NB4 (cell line): Measurements from ENCODE around the gene DSP.

Source experiments
- DNase-seq: peaks from one replicate; pipeline ENCODE4 v3.0.0; 2010; ENCODE audit warnings: low read depth
- H3K4me3 ChIP-seq: one replicate; pipeline ENCODE4 v1.5.1; 2011; ENCODE audit warnings: mild to moderate bottlenecking, low read depth, low read length, moderate library complexity
- MYC ChIP-seq: IDR thresholded peaks from 2 replicates; pipeline ENCODE4 v1.6.1; 2011; ENCODE audit warnings: low read depth, low read length
- POLR2A ChIP-seq: IDR thresholded peaks from 2 replicates; pipeline ENCODE4 v1.6.1; 2011; ENCODE audit warnings: mild to moderate bottlenecking; ENCODE audit not compliant: insufficient read length; ENCODE audit errors: extremely low read depth
- TF ChIP-seq, protein P1 (sequence below): IDR thresholded peaks from 2 replicates; pipeline ENCODE4 v1.6.1; 2011; ENCODE audit warnings: low read depth, low read length
- TF ChIP-seq, protein P2 (sequence below): IDR thresholded peaks from one replicate; pipeline ENCODE4 v1.5.1; 2012; ENCODE audit warnings: low read depth, low read length

The DSP gene

DNA sequence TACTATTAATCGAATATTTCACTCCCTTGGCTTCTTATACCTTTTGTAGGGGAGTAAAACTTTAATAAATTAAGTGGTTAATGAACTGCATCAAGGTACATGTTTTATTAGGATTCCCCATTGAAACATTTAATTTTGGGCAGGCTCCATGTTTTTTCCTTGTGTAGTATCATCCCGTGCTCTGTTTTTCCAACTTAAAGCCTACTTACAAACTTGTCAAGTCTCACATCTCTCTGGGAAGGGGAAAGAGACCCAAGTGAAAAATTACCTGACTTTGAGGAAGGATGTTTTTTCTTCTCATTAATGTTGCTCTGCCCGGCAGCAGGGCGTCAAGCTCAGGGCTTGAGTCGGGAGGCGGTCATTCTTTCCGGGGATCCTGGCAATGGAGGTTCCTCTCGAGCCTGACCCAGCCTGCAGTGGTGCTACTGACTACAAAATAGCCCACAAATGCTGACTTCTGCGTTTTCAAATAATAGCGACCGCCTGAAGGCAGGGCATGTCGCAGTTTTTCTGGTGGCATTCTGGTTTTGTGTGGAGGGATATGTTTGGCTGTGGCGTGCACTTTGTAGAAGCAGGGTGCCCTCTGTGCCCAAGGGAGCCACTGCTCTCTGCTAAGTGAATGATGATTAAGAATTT, 2.4 kb downstream of the DSP start:
- DNase-seq: peak; percentile 35
- no peak overlapping the region for H3K4me3 ChIP-seq
- TF ChIP-seq, protein P1, sequence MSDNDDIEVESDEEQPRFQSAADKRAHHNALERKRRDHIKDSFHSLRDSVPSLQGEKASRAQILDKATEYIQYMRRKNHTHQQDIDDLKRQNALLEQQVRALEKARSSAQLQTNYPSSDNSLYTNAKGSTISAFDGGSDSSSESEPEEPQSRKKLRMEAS: no peak
- TF ChIP-seq, protein P2, sequence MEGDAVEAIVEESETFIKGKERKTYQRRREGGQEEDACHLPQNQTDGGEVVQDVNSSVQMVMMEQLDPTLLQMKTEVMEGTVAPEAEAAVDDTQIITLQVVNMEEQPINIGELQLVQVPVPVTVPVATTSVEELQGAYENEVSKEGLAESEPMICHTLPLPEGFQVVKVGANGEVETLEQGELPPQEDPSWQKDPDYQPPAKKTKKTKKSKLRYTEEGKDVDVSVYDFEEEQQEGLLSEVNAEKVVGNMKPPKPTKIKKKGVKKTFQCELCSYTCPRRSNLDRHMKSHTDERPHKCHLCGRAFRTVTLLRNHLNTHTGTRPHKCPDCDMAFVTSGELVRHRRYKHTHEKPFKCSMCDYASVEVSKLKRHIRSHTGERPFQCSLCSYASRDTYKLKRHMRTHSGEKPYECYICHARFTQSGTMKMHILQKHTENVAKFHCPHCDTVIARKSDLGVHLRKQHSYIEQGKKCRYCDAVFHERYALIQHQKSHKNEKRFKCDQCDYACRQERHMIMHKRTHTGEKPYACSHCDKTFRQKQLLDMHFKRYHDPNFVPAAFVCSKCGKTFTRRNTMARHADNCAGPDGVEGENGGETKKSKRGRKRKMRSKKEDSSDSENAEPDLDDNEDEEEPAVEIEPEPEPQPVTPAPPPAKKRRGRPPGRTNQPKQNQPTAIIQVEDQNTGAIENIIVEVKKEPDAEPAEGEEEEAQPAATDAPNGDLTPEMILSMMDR: no peak
- TF ChIP-seq MYC (no peak), POLR2A (no peak)

- TF ChIP-seq POLR2A: no peak
- TF ChIP-seq, protein P1: no peak
- TF ChIP-seq, protein P2: no peak
- TF ChIP-seq MYC: no peak
- no peak for DNase-seq
- H3K4me3 ChIP-seq: no peak overlapping the region
Measured at GRCh38 chr6:7544597-7544996, 3.1 kb downstream of the DSP start.

GRCh38 chr6:7545316-7546019, 4.0 kb downstream of the DSP start:
- DNase-seq: no peak
- H3K4me3 ChIP-seq: no peak overlapping the region
- TF ChIP-seq, protein P2: no peak
- TF ChIP-seq POLR2A (no peak), MYC (no peak)
- TF ChIP-seq, protein P1: no peak

DNA sequence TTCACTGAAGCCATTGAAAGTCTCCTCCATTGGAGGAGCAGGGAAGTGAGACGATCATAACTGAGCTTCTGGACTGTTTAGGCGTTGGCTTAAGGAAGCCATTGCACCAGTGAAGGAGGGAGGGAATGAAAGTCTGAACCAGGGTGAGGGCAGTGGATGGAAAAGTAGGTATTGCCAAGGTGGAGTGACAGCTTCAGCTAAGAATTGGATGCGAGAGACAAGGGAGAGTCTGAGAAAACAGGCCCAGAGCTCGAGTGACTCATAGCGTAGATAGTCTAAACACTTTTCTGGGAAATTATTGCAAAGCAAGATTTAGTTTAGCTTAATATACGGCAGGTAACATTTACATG, 4.5 kb downstream of the DSP start:
- TF ChIP-seq, protein P2: no peak
- TF ChIP-seq POLR2A (no peak), MYC (no peak)
- TF ChIP-seq, protein P1: no peak
- H3K4me3 ChIP-seq: no peak overlapping the region
- no peak for DNase-seq

GRCh38 chr6:7546383-7546782, 4.9 kb downstream of the DSP start:
- TF ChIP-seq, protein P2: no peak
- TF ChIP-seq, protein P1: no peak
- TF ChIP-seq MYC (no peak), POLR2A (no peak)
- no peak for DNase-seq
- H3K4me3 ChIP-seq: no peak overlapping the region
